Measurements from ENCODE around the gene ARL2.

ARL2 gene

GRCh38 chr11:65040847-65041622, 27.1 kb downstream of the ARL2 start, which contains the start of gene SAC3D1 (continued):
- no peak; the same call in 1 of the 2 replicates for TF ChIP-seq KLF17 (tag by site-specific recombination; IDR thresholded peaks at IDR 0.05)
- no peak for TF ChIP-seq HOXA7 (CRISPR knock-in tag; IDR thresholded peaks at IDR 0.05; ENCODE audit: borderline replicate concordance)
- no peak for TF ChIP-seq ZNF623 (tag by site-specific recombination; IDR thresholded peaks at IDR 0.05)
- TF ChIP-seq ZNF16 (tag by site-specific recombination; IDR thresholded peaks at IDR 0.05; ENCODE audit: low read depth): no peak
- TF ChIP-seq ZFP3 (tag by site-specific recombination; IDR thresholded peaks at IDR 0.05; ENCODE audit: low read depth): no peak
- 0 out of 2 replicates have a peak, but pooled peaks have one; percentile 18 for TF ChIP-seq ZBTB11 (tag by site-specific recombination; conservative IDR thresholded peaks at IDR 0.05; ENCODE audit: low read depth)
- TF ChIP-seq ZNF785 (tag by site-specific recombination; IDR thresholded peaks at IDR 0.05): no peak
- no peak for TF ChIP-seq OVOL3 (tag by site-specific recombination; IDR thresholded peaks at IDR 0.05)
- peak; percentile 58; the same call in 1 of the 2 replicates for TF ChIP-seq ZNF610 (tag by site-specific recombination; IDR thresholded peaks at IDR 0.05; ENCODE audit: borderline replicate concordance)
- TF ChIP-seq ZBTB20 (tag by site-specific recombination; IDR thresholded peaks at IDR 0.05): peak; percentile 70; the same call in 1 of the 2 replicates
- TF ChIP-seq SETDB1 (IDR thresholded peaks at IDR 0.05; ENCODE audit: insufficient read length, low read length): no peak
- TF ChIP-seq ZNF335 (tag by site-specific recombination; conservative IDR thresholded peaks at IDR 0.05): peak; percentile 55
- no peak for TF ChIP-seq ZNF211 (tag by site-specific recombination; IDR thresholded peaks at IDR 0.05; ENCODE audit: low read depth)
- TF ChIP-seq ZNF23 (tag by site-specific recombination; IDR thresholded peaks at IDR 0.05; ENCODE audit: borderline replicate concordance): no peak
- TF ChIP-seq EGR2 (tag by site-specific recombination; IDR thresholded peaks at IDR 0.05; ENCODE audit: low read depth): no peak
- no peak for TF ChIP-seq ZFP41 (tag by site-specific recombination; IDR thresholded peaks at IDR 0.05; ENCODE audit: borderline replicate concordance)
- no peak for TF ChIP-seq PRDM4 (tag by site-specific recombination; IDR thresholded peaks at IDR 0.05)
- TF ChIP-seq KLF9 (tag by site-specific recombination; IDR thresholded peaks at IDR 0.05; ENCODE audit: low read depth): peak; percentile 76
- TF ChIP-seq ZNF114 (tag by site-specific recombination; IDR thresholded peaks at IDR 0.05): no peak
- no peak for TF ChIP-seq ZNF624 (tag by site-specific recombination; IDR thresholded peaks at IDR 0.05)
- TF ChIP-seq ZNF488 (tag by site-specific recombination; IDR thresholded peaks at IDR 0.05): no peak
- peak; percentile 65; the same call in 1 of the 2 replicates for TF ChIP-seq ZNF10 (tag by site-specific recombination; IDR thresholded peaks at IDR 0.05)
- TF ChIP-seq REPIN1 (tag by site-specific recombination; IDR thresholded peaks at IDR 0.05; ENCODE audit: low read depth): no peak
- TF ChIP-seq HOXC10 (CRISPR knock-in tag; IDR thresholded peaks at IDR 0.05): peak; percentile 30; the same call in 1 of the 2 replicates
- no peak for TF ChIP-seq ZNF350 (tag by site-specific recombination; IDR thresholded peaks at IDR 0.05)
- TF ChIP-seq ZSCAN16 (tag by site-specific recombination; IDR thresholded peaks at IDR 0.05): no peak
- no peak for TF ChIP-seq ZNF266 (tag by site-specific recombination; IDR thresholded peaks at IDR 0.05; ENCODE audit: low read depth)
- TF ChIP-seq ZNF140 (tag by site-specific recombination; IDR thresholded peaks at IDR 0.05): no peak
- no peak for TF ChIP-seq BCL6B (tag by site-specific recombination; IDR thresholded peaks at IDR 0.05)
- peak; percentile 37; the same call in 1 of the 2 replicates for TF ChIP-seq ZFP69B (tag by site-specific recombination; IDR thresholded peaks at IDR 0.05)
- TF ChIP-seq HOXD13 (CRISPR knock-in tag; IDR thresholded peaks at IDR 0.05; ENCODE audit: borderline replicate concordance): no peak
